ENCODE results near the gene IQSEC1.

GRCh38 chr3:12996181-12996506 lies 77.1 kb downstream of the IQSEC1 start:
- TF ChIP-seq CTCF (IDR thresholded peaks at IDR 0.05) (no peak), POLR2AphosphoS5 (IDR thresholded peaks at IDR 0.05) (no peak), POLR2A (IDR thresholded peaks at IDR 0.05) (no peak)

Measured in breast epithelium (tissue), 3 donors.